Small intestine (tissue), 7 donors: ENCODE data around the gene ATF5. TPM values are rescaled to one million over a fixed set of nuclear protein-coding genes. Genes with fewer than 3 reads are reported as not detected.

ENCODE experiments used
- DNase-seq, 2 donors: peaks; one replicate each; pipeline versions ENCODE4 v3.0.0 to v3.0.0-alpha.2; 2013
- FAIRE-seq: peaks from 2 replicates; lab custom pipeline; 2012; peaks lifted over from hg19 to GRCh38; lab: Jason Lieb, UNC
- H3K27ac ChIP-seq, 3 donors: one replicate each; pipeline ENCODE4 v1.5.1; 2013; ENCODE audit warnings: low read length in 2 of 3, mild to moderate bottlenecking in 2 of 3, control low read depth in 1 of 3, inconsistent platforms in 1 of 3, low read depth in 1 of 3, moderate library complexity in 1 of 3
- H3K27me3 ChIP-seq, 3 donors: one replicate each; pipeline ENCODE4 v1.6.1; 2013; ENCODE audit warnings: low read length in 3 of 3, inconsistent platforms in 1 of 3; ENCODE audit not compliant: control insufficient read depth in 3 of 3, insufficient read depth in 3 of 3
- H3K36me3 ChIP-seq, 3 donors: one replicate each; pipeline ENCODE4 v1.6.1; 2013; ENCODE audit warnings: low read length in 3 of 3, inconsistent platforms in 1 of 3, low read depth in 1 of 3, mild to moderate bottlenecking in 1 of 3, moderate library complexity in 1 of 3; ENCODE audit not compliant: control insufficient read depth in 3 of 3, insufficient read depth in 2 of 3
- H3K4me1 ChIP-seq, 3 donors: one replicate each; pipeline ENCODE4 v1.6.1; 2013; ENCODE audit warnings: low read length in 2 of 3, inconsistent platforms in 1 of 3, low read depth in 1 of 3, mild to moderate bottlenecking in 1 of 3, moderate library complexity in 1 of 3; ENCODE audit not compliant: control insufficient read depth in 3 of 3, insufficient read depth in 2 of 3
- H3K4me3 ChIP-seq, 3 donors: one replicate each; pipeline ENCODE4 v1.5.1; 2013; ENCODE audit warnings: low read length in 3 of 3, control low read depth in 1 of 3, inconsistent platforms in 1 of 3, low read depth in 1 of 3, mild to moderate bottlenecking in 1 of 3, moderate library complexity in 1 of 3
- H3K9me3 ChIP-seq, 2 donors: one replicate each; pipeline ENCODE4 v1.6.1; 2013; ENCODE audit warnings: low read depth in 1 of 2, low read length in 1 of 2; ENCODE audit not compliant: control insufficient read depth in 2 of 2, insufficient read depth in 1 of 2
- WGBS, 3 donors: extraction: QIAGEN DNeasy Blood & Tissue Kit; methylation state at CpG; one replicate each; pipeline ENCODE4 v1.1.7; 2013; 5-methylcytosine and 5-hydroxymethylcytosine counted together
- polyA plus RNA-seq, 4 donors: library from polyadenylated mRNA; stranded (reverse) in 3 of 4; unstranded in 1 of 4; fragments of 200-250 nt in 3 of 4; fragments of 120-200 nt in 1 of 4; gene quantifications; one replicate each; pipeline versions ENCODE4 v1.2.1 to v1.2.3, GENCODE V29; 2013
- donor health status: healthy with polysubstance abuse.
- donor health status: control.
- donor health status: control.
- donor health status: Bipolar disorder and iron deficiency.
- donor health status: healthy.

ATF5 gene
- polyA plus RNA-seq, 4 donors, result 40.2 to 51.7 (median 46.6) TPM

DNA sequence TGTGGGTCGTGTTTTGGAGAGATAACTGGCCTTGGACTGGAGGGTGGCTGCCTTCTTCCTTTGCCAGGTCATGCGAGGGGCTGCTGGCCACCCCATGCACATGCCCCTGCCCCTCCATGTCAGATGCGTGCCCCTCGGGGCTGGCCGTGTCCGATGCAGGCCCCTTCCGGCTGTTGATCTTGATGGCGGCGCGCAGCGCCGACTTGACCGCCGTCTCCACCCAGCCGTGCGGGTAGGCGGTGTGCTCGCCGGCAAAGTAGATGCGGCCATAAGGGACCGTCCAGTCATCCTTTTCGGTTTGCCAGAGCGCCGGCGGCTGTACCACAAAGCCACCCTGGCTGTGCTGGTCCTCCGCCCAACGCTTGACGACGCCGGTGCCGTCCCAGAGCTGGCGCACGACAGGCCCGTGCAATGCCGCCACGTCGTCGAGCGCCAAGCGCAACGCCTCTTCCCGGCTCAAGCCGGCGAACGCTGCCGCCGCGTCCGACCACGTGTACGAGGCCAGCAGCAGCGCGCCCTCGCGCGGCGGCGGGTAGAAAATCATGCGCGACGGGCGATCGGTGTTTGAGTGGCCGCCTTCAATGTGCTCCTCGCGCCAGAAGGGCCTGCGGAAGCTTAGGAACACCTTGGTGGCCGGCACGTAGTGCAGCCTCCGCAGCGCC, 39.2 kb upstream of the ATF5 start:
- FAIRE-seq, result no peak

GRCh38 chr19:49890349-49891311, 38.4 kb upstream of the ATF5 start:
- Histone ChIP-seq H3K9me3 (peaks cover 0 to 6% of the 10 kb centered on the region in 2 donors), H3K27ac (no peak overlapping the region), H3K36me3 (peaks cover 0 to 22% (median 0%) of the 10 kb centered on the region in 3 donors), H3K4me1 (peaks cover 2 to 12% (median 5%) of the 10 kb centered on the region in 3 donors), H3K4me3 (peak overlapping the region in 1 of 3 donors; percentile 13), H3K27me3 (peaks cover 0 to 18% (median 0%) of the 10 kb centered on the region in 3 donors)
- 11 to 14% (median 13%) methylated on average over 48 to 69 of the region's 69 CpGs for WGBS, 3 donors
- no peak for FAIRE-seq
- DNase-seq, result peak in 1 of 2 donors; percentile 67

More for the DNA sequence above, 39.2 kb upstream of the ATF5 start:
- Histone ChIP-seq H3K27ac (no peak overlapping the region), H3K9me3 (peaks cover 0 to 6% of the 10 kb centered on the region in 2 donors), H3K36me3 (peaks cover 2 to 28% (median 2%) of the 10 kb centered on the region in 3 donors), H3K27me3 (peaks cover 0 to 18% (median 0%) of the 10 kb centered on the region in 3 donors), H3K4me1 (peaks cover 2 to 12% (median 5%) of the 10 kb centered on the region in 3 donors), H3K4me3 (peak overlapping the region in 1 of 3 donors; percentile 13)
- 24 to 38% (median 32%) methylated on average over 63 to 71 of the region's 71 CpGs for WGBS, 3 donors
- peak; percentile 64 to 90 for DNase-seq

- Histone ChIP-seq H3K27me3 (peaks cover 0 to 18% (median 0%) of the 10 kb centered on the region in 3 donors), H3K27ac (no peak overlapping the region), H3K4me1 (peaks cover 2 to 12% (median 5%) of the 10 kb centered on the region in 3 donors), H3K36me3 (peaks cover 0 to 19% (median 0%) of the 10 kb centered on the region in 3 donors), H3K4me3 (no peak overlapping the region), H3K9me3 (peaks cover 0 to 6% of the 10 kb centered on the region in 2 donors)
- FAIRE-seq, result no peak
- WGBS, 3 donors, result 78 to 90% (median 88%) methylated on average over 17 of the region's 17 CpGs
- DNase-seq, result no peak
Measured at GRCh38 chr19:49891393-49891792, 37.6 kb upstream of the ATF5 start.

DNA sequence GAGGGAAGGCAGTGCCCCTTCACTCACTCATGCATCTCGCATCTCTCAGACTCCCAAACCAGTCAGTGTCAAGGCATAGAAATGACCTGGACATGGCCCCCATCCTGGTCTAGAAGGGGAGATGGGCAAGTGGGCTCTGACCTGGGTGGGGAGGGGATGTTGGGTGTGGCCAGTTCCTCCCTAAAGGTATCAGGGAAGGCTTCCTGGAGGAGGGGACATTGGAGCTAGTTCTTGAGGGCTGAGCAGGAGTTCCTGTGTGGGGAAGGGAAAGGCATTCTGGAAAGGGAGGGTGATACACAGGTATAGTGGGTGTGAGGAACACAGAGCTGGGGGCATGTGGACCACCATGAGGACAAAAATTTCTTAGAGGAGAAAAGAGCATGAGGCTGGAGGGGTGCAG, 36.3 kb upstream of the ATF5 start:
- no peak overlapping the region for H3K4me3 ChIP-seq
- peaks cover 0 to 6% of the 10 kb centered on the region in 2 donors for H3K9me3 ChIP-seq
- peaks cover 0 to 18% (median 0%) of the 10 kb centered on the region in 3 donors for H3K27me3 ChIP-seq
- H3K4me1 ChIP-seq, result peaks cover under 1 to 13% (median 2%) of the 10 kb centered on the region in 3 donors
- DNase-seq (no peak), FAIRE-seq (no peak)
- peaks cover 0 to 10% (median 0%) of the 10 kb centered on the region in 3 donors for H3K36me3 ChIP-seq
- WGBS, 3 donors, result 86 to 90% (median 89%) methylated on average over 1 of the region's 1 CpG
- no peak overlapping the region for H3K27ac ChIP-seq

- WGBS, 3 donors, result 88 to 91% (median 89%) methylated on average over 18 of the region's 18 CpGs
- H3K4me3 ChIP-seq, result no peak overlapping the region
- peaks cover 0 to 4% (median 0%) of the 10 kb centered on the region in 3 donors for H3K36me3 ChIP-seq
- DNase-seq (no peak), FAIRE-seq (no peak)
- H3K27me3 ChIP-seq, result peaks cover 0 to 18% (median 0%) of the 10 kb centered on the region in 3 donors
- peaks cover 0 to 10% (median 2%) of the 10 kb centered on the region in 3 donors for H3K4me1 ChIP-seq
- peaks cover 0 to 6% of the 10 kb centered on the region in 2 donors for H3K9me3 ChIP-seq
- H3K27ac ChIP-seq, result no peak overlapping the region
Measured at GRCh38 chr19:49894011-49894664, 34.9 kb upstream of the ATF5 start.

GRCh38 chr19:49894879-49895565, 34.0 kb upstream of the ATF5 start:
- DNase-seq (no peak), FAIRE-seq (no peak)
- Histone ChIP-seq H3K4me1 (peaks cover 0 to 7% (median 0%) of the 10 kb centered on the region in 3 donors), H3K27ac (peak overlapping the region in 1 of 3 donors; percentile 14), H3K4me3 (no peak overlapping the region), H3K9me3 (no peaks in the 10 kb centered on the region), H3K27me3 (peaks cover 0 to 18% (median 0%) of the 10 kb centered on the region in 3 donors), H3K36me3 (no peaks in the 10 kb centered on the region)
- 64 to 76% (median 73%) methylated on average over 13 to 17 of the region's 17 CpGs for WGBS, 3 donors

DNA sequence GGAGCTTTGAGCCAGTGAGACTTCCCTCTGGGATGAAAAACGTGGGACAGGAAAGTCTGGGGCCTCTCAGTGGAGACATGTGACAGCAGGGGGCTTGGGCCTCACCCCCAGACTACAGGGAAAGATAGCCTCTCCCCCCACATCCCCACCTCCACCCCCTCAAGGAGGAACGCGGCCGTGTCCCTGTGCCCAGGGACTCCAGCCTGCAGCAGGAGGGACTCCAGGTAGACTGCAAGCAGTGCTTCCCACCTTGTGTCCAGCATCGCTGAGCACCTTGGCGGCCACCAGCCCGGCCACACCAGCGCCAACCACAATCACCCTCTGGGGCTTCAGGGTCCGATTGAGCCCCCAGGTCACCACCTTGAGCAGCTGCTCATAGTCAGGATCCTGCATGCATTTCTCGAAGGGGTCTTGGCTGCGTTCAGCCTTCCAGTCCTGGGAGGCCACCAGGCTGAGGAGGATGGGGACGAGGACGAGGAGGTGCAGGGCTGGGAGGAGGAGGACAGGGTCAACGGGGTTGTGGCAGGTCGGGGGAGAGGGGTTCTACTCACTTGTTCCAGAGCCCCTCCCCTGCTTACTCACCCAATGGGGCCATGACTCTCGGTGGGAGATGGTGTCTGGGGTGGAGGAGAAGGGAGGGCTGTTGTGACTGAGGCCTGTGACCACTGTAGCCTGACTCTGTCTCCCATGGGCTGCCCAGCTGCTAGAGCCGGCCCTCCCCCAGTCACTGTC, 33.3 kb upstream of the ATF5 start:
- no peak overlapping the region for H3K27ac ChIP-seq
- no peak for DNase-seq

More for the DNA sequence above, 33.3 kb upstream of the ATF5 start:
- Histone ChIP-seq H3K36me3 (no peaks in the 10 kb centered on the region), H3K9me3 (no peaks in the 10 kb centered on the region), H3K4me3 (no peak overlapping the region), H3K4me1 (peaks cover 0 to 4% (median 0%) of the 10 kb centered on the region in 3 donors), H3K27me3 (peaks cover 0 to 16% (median 0%) of the 10 kb centered on the region in 3 donors)
- no peak for FAIRE-seq
- 61 to 68% (median 65%) methylated on average over 16 to 17 of the region's 17 CpGs for WGBS, 3 donors
